ENCODE data around the gene TMBIM1.

Gene TMBIM1

GRCh38 chr2:218257390-218257981, 34.8 kb downstream of the TMBIM1 start:
- peak; percentile 60 for DNase-seq (ENCODE audit: low read depth)

- no peak for DNase-seq (ENCODE audit: low read depth)
These were observed 35.5 kb downstream of the TMBIM1 start for GRCh38 chr2:218256612-218257350.

DNA sequence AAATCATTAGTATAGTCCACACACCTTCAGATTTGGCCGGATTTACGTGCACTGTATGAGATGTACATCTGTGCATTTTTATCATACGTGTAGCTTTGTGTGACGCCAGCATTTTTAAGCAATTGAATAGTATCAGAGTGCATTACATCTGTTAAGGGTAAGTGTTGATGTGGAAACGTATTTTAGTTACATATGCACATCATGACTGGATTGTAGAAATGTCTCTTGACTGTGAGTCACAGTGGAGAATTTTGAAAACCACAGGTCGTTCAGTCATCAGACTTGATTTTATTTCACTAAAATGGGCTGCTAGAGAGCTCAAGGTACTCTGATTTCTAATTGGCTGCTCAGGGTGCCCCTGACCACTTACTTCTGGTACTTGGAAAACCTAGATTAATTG, 36.9 kb downstream of the TMBIM1 start:
- no peak for DNase-seq (ENCODE audit: low read depth)

DNA sequence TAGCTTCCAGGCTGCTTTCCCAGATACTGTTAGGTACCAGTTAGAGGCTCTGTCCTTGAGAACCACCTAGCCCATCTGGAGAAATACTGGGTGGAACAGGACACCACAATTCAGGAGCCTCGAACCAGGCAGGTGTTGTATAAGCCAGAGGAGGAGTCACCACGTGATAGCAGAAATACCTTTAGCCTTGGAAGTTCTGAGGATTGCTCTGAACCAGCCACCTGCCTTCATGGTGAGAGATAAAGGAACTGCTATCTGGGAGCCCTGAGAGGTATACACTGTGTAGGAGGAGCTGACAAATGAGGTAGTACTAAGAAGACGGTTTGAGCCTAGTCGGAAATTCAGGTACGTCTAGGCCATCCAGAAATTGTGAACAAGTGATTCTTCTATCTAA, 39.1 kb downstream of the TMBIM1 start:
- DNase-seq (ENCODE audit: low read depth) = no peak

DNA sequence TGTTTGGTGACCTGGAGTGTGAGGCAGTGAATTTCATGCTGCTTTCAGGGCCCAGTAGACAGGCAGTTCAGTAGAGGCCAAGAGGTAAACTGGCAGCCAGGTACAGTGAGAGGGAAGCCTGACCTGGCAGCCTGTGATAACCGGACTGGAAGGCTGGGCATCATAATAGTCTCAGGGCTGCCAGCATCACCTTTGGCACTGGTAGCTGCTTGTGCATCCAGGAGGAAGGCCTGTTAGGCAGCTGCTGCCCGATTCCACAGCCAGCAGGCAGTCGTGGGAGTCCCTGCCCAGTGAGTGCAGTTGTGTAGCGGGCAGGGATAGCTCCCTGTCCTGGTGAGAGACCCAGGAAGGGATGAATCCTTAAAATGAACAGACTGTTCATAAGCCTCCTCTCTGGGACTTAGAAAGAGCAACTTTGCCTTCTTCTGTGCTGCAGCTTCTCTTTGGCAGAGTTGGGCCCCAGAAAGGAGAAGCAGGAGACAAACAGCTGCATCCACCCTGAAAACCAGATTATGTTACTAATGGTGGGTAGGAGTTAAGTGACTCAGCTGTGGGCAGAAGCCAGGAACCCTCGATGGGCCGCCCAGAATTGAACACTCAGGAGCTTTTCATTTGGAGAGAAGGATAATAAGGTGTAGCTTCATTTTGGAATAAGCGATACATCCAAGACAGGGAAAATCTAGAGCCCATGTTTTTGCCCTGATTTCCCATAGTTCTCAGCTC, 39.6 kb downstream of the TMBIM1 start:
- no peak for DNase-seq (ENCODE audit: low read depth)

GRCh38 chr2:218249691-218250090, 42.6 kb downstream of the TMBIM1 start:
- DNase-seq (ENCODE audit: low read depth) = no peak

GRCh38 chr2:218245214-218245613, 47.1 kb downstream of the TMBIM1 start:
- no peak for DNase-seq (ENCODE audit: low read depth)

DNA sequence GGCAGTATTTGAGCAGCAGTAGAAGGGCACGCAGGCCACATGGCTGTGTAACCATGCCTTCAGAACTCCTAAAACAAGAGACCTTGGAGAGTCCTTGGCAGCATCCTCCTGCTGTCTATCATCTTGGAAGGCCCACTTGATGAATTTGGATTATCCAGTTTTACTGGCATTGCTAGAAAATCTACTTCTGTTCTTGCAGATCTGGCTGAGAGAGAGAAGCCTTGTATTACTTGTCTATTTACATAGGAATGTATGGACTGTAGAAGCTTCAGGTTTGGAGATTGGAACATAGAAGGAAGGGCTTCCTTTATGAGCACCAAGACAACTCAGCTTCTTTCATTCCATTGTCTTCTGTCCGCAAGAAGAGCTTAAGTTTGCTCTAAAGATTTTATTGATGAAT, 47.6 kb downstream of the TMBIM1 start:
- DNase-seq (ENCODE audit: low read depth) = no peak

DNA sequence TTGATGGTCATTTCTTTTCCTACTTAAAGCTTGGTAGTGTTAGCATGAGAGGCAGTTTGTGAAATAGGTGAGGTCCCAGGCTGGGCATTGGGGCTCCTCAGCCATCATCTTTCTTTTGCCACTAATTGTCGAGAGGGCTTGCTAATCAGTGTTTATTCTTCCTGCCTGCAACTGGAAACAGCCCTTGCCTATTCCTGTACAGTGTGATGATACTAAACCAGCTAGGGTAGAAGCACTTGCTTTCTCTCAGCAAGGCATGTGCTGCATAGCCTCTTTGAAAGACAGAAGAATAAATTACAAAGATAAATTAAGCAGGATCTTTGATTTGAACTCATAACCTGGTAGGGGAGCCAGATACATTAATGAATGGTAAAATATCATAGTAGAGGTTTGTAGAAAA, 48.1 kb downstream of the TMBIM1 start:
- DNase-seq (ENCODE audit: low read depth) = no peak

GRCh38 chr2:218238887-218239286, 53.4 kb downstream of the TMBIM1 start:
- no peak for DNase-seq (ENCODE audit: low read depth)

GRCh38 chr2:218236829-218237228, 55.5 kb downstream of the TMBIM1 start:
- DNase-seq (ENCODE audit: low read depth) = no peak

DNA sequence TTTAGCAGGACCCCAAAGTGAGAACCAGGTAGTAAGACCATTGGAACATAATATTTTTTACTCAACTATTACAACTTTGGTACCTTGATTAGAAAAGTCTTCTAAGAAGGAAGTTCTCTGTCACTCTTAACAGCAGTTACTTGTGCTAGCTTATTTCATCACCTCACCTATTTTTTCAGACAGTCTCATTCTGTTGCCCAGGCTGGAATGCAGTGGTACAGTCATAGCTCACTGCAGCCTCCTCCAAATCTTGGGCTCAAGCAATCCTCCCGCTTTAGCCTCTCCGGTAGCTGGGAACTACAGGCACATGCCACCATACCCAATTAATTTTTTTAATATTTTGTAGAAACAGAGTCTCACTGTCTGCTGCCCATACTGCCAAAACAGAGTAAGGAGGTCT, 57.3 kb downstream of the TMBIM1 start:
- no peak for DNase-seq (ENCODE audit: low read depth)

GRCh38 chr2:218234521-218234920, 57.8 kb downstream of the TMBIM1 start:
- no peak for DNase-seq (ENCODE audit: low read depth)

DNA sequence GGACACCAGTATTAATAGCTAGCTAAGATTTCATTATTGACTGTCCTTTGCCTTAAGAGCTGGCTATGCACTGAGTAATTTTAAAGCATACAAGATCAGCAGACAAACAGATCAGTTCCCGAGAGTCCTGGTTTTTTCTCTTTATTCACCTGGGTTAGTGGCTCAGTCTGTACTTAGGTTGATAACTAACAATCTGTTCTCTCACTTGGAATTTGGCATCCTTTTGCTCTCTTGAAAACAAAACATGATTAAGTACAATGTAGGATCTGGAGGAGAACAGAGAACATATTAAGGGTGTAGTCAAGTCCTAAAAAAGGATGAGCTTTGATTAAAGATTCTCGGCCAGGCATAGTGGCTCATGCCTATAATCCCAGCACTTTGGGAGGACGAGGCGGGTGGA, 58.8 kb downstream of the TMBIM1 start:
- DNase-seq (ENCODE audit: low read depth) = no peak

DNA sequence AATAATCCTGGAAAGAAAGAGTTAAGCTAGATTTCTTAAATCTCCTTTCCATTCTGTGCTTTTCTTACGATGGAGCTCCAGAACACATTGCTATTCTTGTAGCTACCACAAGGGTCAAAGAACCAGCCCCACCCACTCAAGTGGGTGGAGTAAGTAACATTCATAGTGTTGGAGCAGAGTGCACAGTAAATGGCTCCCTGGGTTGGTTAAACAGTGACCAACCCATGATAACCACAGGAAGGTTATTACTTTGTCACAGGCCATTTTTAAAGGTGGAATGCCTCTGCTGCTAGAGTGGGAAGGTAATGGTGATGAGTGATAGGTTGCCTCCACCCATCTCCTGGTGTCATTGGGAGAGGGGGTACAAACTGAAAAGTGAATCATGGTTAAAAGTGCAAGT, 61.4 kb downstream of the TMBIM1 start:
- no peak for DNase-seq (ENCODE audit: low read depth)

DNA sequence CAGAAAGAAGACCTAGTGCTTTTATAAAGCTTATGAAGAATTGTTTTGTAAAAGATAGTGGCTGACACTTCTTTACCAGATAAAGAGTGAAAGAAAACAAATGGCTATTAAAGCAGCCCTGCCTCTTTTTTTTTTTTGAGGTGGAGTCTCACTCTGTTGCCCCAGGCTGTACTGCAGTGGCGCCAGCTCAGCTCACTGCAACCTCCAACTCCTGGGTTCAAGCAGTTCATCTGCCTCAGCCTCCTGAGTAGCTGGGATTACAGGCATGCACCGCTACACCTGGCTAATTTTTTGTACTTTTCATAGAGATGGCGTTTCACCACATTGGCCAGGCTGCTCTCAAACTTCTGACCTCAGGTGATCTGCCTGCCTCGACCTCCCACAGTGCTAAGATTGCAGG, 62.5 kb downstream of the TMBIM1 start:
- no peak for DNase-seq (ENCODE audit: low read depth)

DNA sequence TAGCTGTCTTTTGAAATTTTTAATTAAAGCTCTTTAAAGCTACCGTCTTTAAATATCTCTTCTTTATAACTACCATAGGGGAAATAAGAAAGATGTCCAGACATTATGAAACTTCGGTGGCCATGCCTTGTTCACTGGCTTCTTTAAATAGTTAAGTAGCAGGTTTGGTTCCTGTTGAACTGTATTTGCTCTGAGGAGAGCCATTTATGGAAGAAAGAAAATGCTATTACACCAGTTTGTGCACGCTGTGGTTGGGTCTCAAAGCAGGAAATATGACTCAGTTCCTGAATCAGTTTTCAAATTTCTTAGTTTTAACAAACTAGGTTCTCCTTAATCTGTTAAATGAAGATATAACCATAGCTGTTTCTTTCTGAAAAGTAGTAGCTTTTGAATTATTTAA, 63.1 kb downstream of the TMBIM1 start:
- peak; percentile 44 for DNase-seq (ENCODE audit: low read depth)

DNA sequence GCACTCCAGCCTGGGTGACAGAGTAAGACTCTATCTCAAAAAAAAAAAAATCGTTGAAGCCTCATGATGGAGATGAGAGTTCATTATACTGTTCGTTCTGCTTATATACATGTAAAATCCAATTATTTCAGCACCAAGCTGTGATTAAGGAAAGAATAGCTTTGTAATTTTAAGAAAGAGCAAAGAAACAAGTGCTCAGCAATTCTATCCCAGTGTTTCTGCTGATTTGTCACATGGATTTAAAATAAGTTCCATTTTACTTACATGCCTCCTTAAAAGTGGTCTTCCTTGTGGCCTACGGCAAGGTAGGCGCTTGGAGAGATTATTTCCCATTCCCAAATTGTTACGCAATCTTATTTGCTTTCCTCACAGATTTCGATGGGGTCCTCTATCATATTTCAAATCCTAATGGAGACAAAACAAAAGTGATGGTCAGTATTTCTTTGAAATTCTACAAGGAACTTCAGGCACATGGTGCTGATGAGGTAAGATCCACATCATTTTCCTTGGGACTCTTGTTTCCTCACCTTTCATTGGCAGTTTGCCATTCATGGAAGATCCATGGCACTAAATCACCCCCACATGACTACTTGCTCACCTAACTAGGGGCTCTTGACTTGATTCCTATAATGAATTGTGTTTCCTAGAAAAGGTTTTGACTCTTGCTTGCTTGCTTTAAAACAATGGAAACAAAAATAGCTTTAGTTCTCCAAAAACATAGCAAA, 63.8 kb downstream of the TMBIM1 start:
- DNase-seq (ENCODE audit: low read depth) = no peak

DNA sequence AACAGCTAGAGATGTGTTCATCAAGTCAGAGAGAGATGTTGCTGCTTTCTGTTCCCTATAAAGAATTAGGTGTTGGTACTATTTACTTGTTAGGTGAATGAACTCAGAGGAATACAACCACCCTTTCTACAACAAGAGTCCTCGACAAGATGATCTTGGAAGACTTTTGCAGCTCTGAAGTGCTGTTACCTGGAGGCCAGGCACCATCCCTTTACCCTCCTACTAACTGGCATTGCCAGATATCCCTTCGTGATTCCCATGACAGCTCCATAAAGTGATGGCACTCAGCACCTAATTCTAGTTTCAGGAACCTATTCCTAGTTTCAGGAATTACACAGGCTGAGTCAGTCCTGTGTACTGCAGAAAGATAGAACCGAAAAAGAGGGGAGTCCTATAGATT, 65.4 kb downstream of the TMBIM1 start:
- no peak for DNase-seq (ENCODE audit: low read depth)
